GM19238 (cell line): ENCODE data around the gene STAT5A.
"Not testable (repeated sequence)": the region's sequence is repeated elsewhere in the genome, so short reads cannot be mapped to it uniquely, and the experiment has no call there.

Experiments
- DNase-seq: peaks from one replicate; pipeline ENCODE4 v3.0.0; 2011; ENCODE audit warnings: low spot score; ENCODE audit not compliant: insufficient read length

Gene STAT5A

DNA sequence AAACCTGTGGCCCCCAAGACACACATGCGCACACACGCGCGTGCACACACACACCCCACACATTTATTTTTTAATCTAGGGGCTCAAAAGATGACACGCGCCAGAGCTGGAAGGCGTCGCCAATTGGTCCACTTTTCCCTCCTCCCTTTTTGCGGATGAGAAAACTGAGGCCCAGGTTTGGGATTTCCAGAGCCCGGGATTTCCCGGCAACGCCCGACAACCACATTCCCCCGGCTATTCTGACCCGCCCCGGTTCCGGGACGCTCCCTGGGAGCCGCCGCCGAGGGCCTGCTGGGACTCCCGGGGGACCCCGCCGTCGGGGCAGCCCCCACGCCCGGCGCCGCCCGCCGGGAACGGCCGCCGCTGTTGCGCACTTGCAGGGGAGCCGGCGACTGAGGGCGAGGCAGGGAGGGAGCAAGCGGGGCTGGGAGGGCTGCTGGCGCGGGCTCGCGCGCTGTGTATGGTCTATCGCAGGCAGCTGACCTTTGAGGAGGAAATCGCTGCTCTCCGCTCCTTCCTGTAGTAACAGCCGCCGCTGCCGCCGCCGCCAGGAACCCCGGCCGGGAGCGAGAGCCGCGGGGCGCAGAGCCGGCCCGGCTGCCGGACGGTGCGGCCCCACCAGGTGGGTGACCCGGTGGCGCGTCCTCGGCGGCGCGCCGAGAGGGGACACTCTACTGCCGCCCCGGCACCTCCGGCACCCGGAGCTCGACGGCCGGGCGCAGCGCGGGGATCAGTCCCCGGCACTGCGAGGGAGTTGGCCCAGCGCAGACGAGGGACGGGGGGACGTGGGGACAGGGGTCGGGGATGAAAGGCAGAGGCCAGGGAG, at the start of gene STAT5A:
Gene STAT5A (plus strand): TSS at position 522 of the 826 bp plus-strand sequence. CDS start 914 bp downstream, outside the sequence.
- DNase-seq: peak; percentile 86

- not testable (repeated sequence) for DNase-seq
Observed at GRCh38 chr17:42239576-42239975, 48.7 kb upstream of the STAT5A start.

GRCh38 chr17:42240201-42240600, 48.1 kb upstream of the STAT5A start:
- DNase-seq: no peak

- not testable (repeated sequence) for DNase-seq
Observed at GRCh38 chr17:42240863-42241262, 47.4 kb upstream of the STAT5A start.

- no peak for DNase-seq
Observed at GRCh38 chr17:42241871-42242270, 46.4 kb upstream of the STAT5A start.

DNA sequence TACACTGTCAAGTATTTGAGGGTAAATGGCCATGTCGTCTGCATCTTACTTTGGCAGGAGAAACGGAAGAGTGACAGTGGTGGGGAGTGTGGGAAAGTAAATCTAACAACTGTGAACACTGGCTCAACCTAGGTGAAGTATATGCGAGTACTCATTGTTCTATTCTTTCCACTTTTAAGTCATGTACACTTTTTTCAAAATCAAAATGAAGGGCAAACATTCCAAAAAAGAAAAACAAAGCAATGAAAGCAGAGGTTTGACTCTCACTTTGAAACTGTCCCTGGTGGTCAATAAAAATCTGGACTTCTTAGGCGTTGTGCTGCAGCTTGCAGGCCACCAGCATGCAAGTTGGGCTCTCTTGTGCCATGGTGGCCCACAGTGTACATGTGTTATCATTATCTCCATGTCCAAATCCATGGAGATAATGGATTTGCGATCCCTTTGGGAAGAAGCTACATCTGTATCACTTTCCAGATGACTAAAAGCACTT, 44.8 kb upstream of the STAT5A start:
- no peak for DNase-seq

GRCh38 chr17:42244116-42244515, 44.2 kb upstream of the STAT5A start:
- DNase-seq: not testable (repeated sequence)

GRCh38 chr17:42245183-42245582, 43.1 kb upstream of the STAT5A start:
- DNase-seq: not testable (repeated sequence)

DNA sequence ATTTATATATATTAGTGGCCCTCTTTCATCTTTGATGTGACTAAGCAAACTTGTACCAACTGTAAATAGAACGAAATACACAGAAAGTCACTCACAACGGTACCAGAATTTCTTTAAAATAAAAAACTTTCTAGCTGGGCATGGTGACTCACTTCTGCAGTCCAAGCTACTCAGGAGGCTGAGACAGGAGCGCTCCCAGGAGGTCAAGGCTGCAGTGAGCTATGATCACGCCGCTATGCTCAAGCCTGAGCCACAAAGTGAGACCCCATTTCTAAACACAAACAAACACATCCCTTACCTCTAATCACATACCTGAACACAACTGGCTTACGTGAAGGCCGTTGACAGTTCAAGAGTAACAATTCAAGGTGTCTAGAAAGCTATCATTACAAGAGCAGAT, 41.8 kb upstream of the STAT5A start:
- DNase-seq: no peak

DNA sequence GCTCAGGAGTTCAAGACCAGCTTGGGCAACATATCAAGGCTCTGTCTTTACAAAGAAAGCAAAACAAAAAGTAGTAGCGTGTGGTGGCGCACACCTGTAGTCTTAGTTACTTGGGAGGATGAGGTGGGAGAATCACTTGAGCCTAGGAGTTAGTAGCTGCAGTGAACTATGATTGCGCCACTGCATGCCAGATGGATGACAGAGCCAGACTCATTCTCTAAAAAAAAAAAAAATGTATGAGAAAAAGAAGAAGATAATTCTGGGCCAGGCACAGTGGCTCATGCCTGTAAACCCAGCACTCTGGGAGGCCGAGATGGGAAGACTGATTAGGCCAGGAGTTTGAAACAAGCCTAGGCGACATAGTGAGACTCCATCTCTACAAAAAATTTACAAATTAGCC, 40.6 kb upstream of the STAT5A start:
- DNase-seq: no peak

DNA sequence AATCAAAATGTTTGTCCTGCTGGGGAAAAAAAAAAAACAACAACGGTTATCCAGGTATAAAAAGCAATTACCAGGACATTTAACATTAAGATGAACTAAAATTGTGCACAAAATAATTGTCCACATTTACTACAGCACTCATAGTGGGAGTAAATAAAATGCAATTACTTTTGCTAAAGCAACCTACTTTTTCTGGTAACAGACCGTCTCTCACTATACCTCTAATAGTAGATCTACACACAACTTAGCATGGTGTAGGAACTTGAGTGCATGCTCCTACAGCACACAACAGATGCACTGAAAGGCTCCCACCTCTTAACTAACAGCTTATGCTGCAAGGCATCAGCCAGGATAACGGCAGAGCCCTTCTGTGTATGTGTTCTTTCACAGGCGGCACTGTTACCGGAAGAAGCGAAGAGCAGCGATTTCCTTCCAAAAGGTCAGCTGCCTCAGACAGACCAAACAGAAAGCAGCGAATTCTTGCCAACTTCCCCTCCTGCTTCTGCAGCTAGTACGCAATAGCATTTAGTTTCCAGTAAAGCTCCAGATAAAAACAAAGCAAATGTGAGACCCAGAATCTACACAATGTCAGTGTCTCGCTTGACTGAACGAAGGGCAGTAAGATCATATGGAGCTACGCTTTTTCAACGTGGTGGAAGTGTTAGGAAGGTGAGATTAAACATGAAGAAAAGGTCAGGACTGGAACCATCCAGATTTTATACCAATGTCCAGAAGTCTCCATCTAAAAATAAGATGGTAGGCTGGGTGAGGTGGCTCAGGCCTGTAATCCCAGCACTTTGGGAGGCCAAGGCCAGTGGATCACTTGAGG, 39.7 kb upstream of the STAT5A start:
- peak; percentile 42 for DNase-seq

DNA sequence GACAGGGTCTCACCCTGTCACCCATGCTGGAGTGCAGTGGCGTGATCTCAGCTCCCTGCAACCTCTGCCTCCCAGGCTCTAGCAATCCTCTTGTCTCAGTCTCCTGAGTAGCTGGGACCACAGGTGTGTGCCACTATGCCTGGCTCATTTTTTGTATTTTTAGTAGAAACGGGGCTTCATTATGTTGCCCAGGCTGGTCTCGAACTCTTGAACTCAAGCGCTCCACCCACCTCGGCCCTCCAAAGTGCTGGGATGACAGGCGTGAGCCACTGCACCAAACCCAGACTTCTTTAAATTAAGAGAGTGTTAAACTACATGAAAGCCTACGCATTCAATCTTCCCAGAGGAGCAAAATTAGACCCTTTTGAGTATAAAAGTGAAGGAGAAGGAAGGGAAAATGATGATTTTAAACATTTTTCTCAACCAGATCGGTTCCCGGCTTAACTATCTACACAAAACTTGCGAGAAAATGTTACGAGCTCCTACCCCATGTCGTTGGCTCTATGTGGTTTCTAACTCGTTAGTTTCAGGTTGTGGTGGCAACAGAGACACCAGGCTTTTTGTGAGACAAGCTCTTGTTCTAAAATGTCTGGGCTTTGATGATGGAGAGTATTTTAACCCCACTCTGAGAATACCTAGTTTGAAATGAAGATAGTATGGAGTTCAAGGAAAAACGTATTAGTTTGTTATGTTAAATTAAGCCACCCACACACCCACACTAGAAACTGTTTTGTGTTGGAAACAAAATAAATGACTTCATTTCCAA, 38.4 kb upstream of the STAT5A start:
- DNase-seq: no peak

- DNase-seq: no peak
Observed at GRCh38 chr17:42251115-42251514, 37.2 kb upstream of the STAT5A start.

GRCh38 chr17:42252597-42253550, 35.4 kb upstream of the STAT5A start:
- no peak for DNase-seq

DNA sequence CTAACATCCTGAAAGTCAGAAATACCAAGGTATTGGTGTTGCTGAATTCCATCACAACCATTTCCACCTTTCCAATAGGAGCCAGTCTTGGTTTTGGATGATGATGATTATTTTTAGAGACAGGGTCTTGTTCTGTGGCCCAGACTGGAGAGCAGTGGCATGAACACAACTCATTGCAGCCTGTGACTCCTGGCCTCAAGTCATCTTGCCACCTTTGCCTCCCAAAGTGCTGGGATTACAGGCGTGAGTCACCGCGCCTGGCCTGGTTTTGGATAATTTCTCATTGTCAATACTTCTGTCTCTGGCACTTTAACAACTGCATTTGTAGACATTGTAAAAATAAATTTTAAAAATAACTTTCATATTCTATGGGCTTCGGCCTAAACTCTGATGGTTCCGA, 34.7 kb upstream of the STAT5A start:
- no peak for DNase-seq

DNA sequence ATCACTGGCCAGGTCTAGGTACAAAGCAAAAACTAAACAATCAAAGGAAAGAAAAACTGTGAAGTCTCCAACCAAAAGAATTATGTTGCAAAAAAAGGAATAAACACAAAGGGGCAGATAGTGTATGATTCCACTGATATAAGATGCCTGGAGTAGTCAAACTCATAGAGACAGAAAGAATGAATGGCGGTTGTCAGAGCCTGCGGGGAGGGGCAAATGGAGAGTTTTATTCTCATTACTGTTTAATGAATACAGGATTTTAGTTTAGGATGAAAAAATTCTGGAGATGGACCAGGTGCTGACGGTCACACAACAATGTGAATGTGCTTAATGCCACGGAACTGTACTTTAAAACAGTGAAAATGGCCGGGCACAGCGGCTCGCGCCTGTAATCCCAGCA, 32.9 kb upstream of the STAT5A start:
- DNase-seq: no peak

GRCh38 chr17:42260318-42260717, 28.0 kb upstream of the STAT5A start:
- no peak for DNase-seq

GRCh38 chr17:42264366-42264765, 23.9 kb upstream of the STAT5A start:
- DNase-seq: not testable (repeated sequence)

GRCh38 chr17:42266462-42266861, 21.8 kb upstream of the STAT5A start:
- no peak for DNase-seq
